Measurements from ENCODE around the gene TGFBI.

DNA sequence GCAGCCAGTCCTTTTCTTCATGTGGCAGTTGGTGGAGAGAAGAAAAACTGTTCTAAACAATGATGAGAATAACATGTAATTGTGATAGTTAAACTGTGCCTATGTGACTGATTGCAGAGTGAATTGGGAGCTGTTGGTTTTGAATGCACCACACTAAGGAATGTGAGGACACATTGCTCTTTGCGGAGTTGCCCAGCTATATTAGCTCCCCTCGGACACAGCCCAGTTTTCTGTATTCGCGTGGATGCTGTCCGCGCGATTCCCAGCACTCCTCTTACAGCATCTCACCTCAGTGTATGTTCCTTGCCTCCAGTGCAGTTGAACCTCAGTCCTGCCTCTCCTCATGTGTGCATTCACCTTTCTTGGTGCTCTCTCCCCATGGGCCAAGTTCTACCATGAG, 32.2 kb downstream of the TGFBI start:
- TF ChIP-seq, protein P1, sequence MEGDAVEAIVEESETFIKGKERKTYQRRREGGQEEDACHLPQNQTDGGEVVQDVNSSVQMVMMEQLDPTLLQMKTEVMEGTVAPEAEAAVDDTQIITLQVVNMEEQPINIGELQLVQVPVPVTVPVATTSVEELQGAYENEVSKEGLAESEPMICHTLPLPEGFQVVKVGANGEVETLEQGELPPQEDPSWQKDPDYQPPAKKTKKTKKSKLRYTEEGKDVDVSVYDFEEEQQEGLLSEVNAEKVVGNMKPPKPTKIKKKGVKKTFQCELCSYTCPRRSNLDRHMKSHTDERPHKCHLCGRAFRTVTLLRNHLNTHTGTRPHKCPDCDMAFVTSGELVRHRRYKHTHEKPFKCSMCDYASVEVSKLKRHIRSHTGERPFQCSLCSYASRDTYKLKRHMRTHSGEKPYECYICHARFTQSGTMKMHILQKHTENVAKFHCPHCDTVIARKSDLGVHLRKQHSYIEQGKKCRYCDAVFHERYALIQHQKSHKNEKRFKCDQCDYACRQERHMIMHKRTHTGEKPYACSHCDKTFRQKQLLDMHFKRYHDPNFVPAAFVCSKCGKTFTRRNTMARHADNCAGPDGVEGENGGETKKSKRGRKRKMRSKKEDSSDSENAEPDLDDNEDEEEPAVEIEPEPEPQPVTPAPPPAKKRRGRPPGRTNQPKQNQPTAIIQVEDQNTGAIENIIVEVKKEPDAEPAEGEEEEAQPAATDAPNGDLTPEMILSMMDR (conservative IDR thresholded peaks at IDR 0.05; ENCODE audit: low read depth, low read length): no peak
- TF ChIP-seq EZH2 (IDR thresholded peaks at IDR 0.05; ENCODE audit: borderline replicate concordance, low read depth, low read length, poor library complexity, severe bottlenecking): no peak
